LNCaP clone FGC (cell line): ENCODE data around the gene HOXB8.
A peak's percentile ranks its signal among the peaks of the same experiment; 100 is the strongest.

Source experiments
- DNase-seq: peaks from one replicate; pipeline ENCODE4 v3.0.0-alpha.2; 2011; ENCODE audit warnings: low read depth
- H3K4me3 ChIP-seq: 2 replicates; pipeline ENCODE4 v1.5.1; 2011; ENCODE audit warnings: mild to moderate bottlenecking, low read depth, low read length, control low read depth
- CTCF ChIP-seq: IDR thresholded peaks from 2 replicates; pipeline ENCODE4 v1.5.1; 2012; ENCODE audit warnings: mild to moderate bottlenecking; ENCODE audit not compliant: control insufficient read depth, insufficient read depth; ENCODE audit errors: extremely low read depth

The HOXB8 gene

GRCh38 chr17:48606892-48607614 lies 8.0 kb downstream of the HOXB8 start:
- TF ChIP-seq CTCF: no peak
- no peak for DNase-seq
- H3K4me3 ChIP-seq: no peak overlapping the region

- TF ChIP-seq CTCF: no peak
- no peak overlapping the region for H3K4me3 ChIP-seq
Measured at GRCh38 chr17:48605991-48606891, 8.9 kb downstream of the HOXB8 start.

GRCh38 chr17:48605409-48605919 lies 9.6 kb downstream of the HOXB8 start:
- DNase-seq: no peak
- H3K4me3 ChIP-seq: peak overlapping the region; percentile 54

More at GRCh38 chr17:48605991-48606891, 8.9 kb downstream of the HOXB8 start:
- no peak for DNase-seq

GRCh38 chr17:48604770-48605329 lies 10.2 kb downstream of the HOXB8 start, which contains the start of gene HOXB6:
TSS of gene HOXB6 (minus strand) at chr17:48604986. CDS start at chr17:48598150, 6,836 bp downstream.
- no peak for DNase-seq
- no peak for TF ChIP-seq CTCF
- peak within 1 kb of the TSS; percentile 54 for H3K4me3 ChIP-seq

More at GRCh38 chr17:48605409-48605919, 9.6 kb downstream of the HOXB8 start:
- no peak for TF ChIP-seq CTCF

- DNase-seq: no peak
- peak overlapping the region; percentile 54 for H3K4me3 ChIP-seq
- no peak for TF ChIP-seq CTCF
Measured at GRCh38 chr17:48603959-48604769, 10.9 kb downstream of the HOXB8 start.

GRCh38 chr17:48601539-48602425 lies 13.3 kb downstream of the HOXB8 start:
- no peak overlapping the region for H3K4me3 ChIP-seq
- no peak for DNase-seq
- TF ChIP-seq CTCF: no peak
